Heart left ventricle (tissue), 16 donors: ENCODE measurements around the gene RESP18. TPM values are rescaled to one million over a fixed set of nuclear protein-coding genes. Genes with fewer than 3 reads are reported as not detected.
A peak's percentile ranks its signal among the peaks of the same experiment; 100 is the strongest.

Experiments used
- ATAC-seq, 4 donors: fragments of 200-7000 bp; cut with Tn5 transposase; one replicate each; pipeline ENCODE4 v1.9.1; 2020 to 2022; ENCODE audit warnings: moderate library complexity in 4 of 4, mild to moderate bottlenecking in 3 of 4, moderate number of reproducible peaks in 1 of 4
- DNase-seq, 5 donors: peaks; one replicate each; pipeline ENCODE4 v3.0.0-alpha.2; 2020
- H3K27ac ChIP-seq, 12 donors: fragments of 200-600 bp; sonication (generic) in 4 of 12; one replicate each; pipeline versions ENCODE4 v1.5.0 to v1.8.0; 2016 to 2022; ENCODE audit warnings: mild to moderate bottlenecking in 2 of 12
- H3K27me3 ChIP-seq, 9 donors: fragments of 200-600 bp; sonication (generic) in 2 of 9; one replicate each; pipeline versions ENCODE4 v1.5.1 to v1.8.0; 2016 to 2022; ENCODE audit warnings: mild to moderate bottlenecking in 3 of 9
- H3K36me3 ChIP-seq, 9 donors: fragments of 200-600 bp; sonication (generic) in 2 of 9; one replicate each; pipeline versions ENCODE4 v1.5.0 to v1.8.0; 2018 to 2022; ENCODE audit warnings: mild to moderate bottlenecking in 2 of 9
- H3K4me1 ChIP-seq, 12 donors: fragments of 200-600 bp; sonication (generic) in 4 of 12; one replicate each; pipeline versions ENCODE4 v1.5.0 to v1.8.0; 2016 to 2022; ENCODE audit warnings: mild to moderate bottlenecking in 3 of 12
- H3K4me3 ChIP-seq, 12 donors: fragments of 200-600 bp; sonication (generic) in 4 of 12; one replicate each; pipeline versions ENCODE4 v1.5.0 to v1.8.0; 2017 to 2022; ENCODE audit warnings: mild to moderate bottlenecking in 9 of 12, moderate library complexity in 4 of 12
- H3K9me3 ChIP-seq, 12 donors: fragments of 200-600 bp; sonication (generic) in 4 of 12; one replicate each; pipeline versions ENCODE4 v1.5.0 to v1.8.0; 2016 to 2022; ENCODE audit warnings: mild to moderate bottlenecking in 1 of 12
- CTCF ChIP-seq, 12 donors: fragments of 200-600 bp; sonication (generic) in 4 of 12; IDR thresholded peaks; one replicate each; pipeline versions ENCODE4 v1.5.0 to v1.8.0; 2018 to 2022; ENCODE audit warnings: antibody characterized with exemption in 12 of 12, mild to moderate bottlenecking in 5 of 12
- POLR2A ChIP-seq, 2 donors: fragments of 450-650 bp; IDR thresholded peaks; one replicate each; pipeline ENCODE4 v1.6.1; 2017; ENCODE audit warnings: antibody characterized with exemption in 2 of 2, mild to moderate bottlenecking in 2 of 2, moderate library complexity in 2 of 2
- WGBS, 4 donors: extraction: QIAGEN DNeasy Blood & Tissue Kit in 2 of 4; methylation state at CpG; one replicate each; pipeline versions ENCODE4 v1.1.5 to v1.1.7; 2013 to 2018; 5-methylcytosine and 5-hydroxymethylcytosine counted together
- intact Hi-C, 10 donors: fragments of 100-400 bp; cut with DNase I; formaldehyde crosslinking; loops; one replicate each; pipeline versions ENCODE4 v1.11.1 to v1.14.2; 2022
- polyA plus RNA-seq, 2 donors: library from polyadenylated mRNA; stranded (reverse); fragments of 200-250 nt; gene quantifications; one replicate each; pipeline ENCODE4 v1.2.3, GENCODE V29; 2013
- total RNA-seq, 9 donors: library from RNA; depleted of rRNA in 2 of 9; stranded (reverse); fragments of >200 nt in 2 of 9; fragmentation: NEBNext Ultra II Directional in 3 of 9; extraction: Animal tissue kit (Norgen Biotek cat#: 25700) in 3 of 9; gene quantifications; one replicate each; pipeline versions ENCODE4 v1.1.0 to v1.2.4, GENCODE V29; 2016 to 2023
- donor health status: ischemic (EF 13 %, LVEDD 7.1; RV severe dilation, severe dysfunction).
- donor health status: healthy with polysubstance abuse.
- donor health status: DM: no; HTN: yes; CAD: no.
- donor health status: DM: no; HTN: no; CAD: no.
- donor health status: ischemic (EF 25% LVEDD 6.9; RV normal size, moderate dysfunction).
- donor health status: ischemic (EF 25% LVEDD 5.7; RV mildly dilated, moderate dysfunction).
- donor health status: healthy.
- donor health status: DM: yes; HTN: yes; CAD: no.
- donor health status: ischemic (EF 35%, LVEDD 5.7; RV mildly dilated, moderate dysfunction).
- donor health status: nonischemic (EF 11% LVEDD 7.7; RV severe dilation, severe dysfunction).
- donor health status: DM: yes; HTN: yes; CAD: no.
- donor health status: PGD.
- donor health status: ischemic (EF 29% LVEDD 5.4; RV normal size, mild dysfunction).
- donor health status: nonischemic (EF 23%, LVEDD 6.1; RV moderate dilation, normal function).

The RESP18 gene
- total and polyA plus RNA-seq, 11 donors = not detected

- ATAC-seq (no peak), DNase-seq (peak in 1 of 5 donors; percentile 15)
- TF ChIP-seq CTCF (IDR thresholded peaks at IDR 0.05) (no peak), POLR2A (IDR thresholded peaks at IDR 0.05) (no peak)
- peaks cover 0 to 55% (median 54%) of the 10 kb centered on the region in 9 donors for H3K36me3 ChIP-seq
- H3K4me3 ChIP-seq = peak overlapping the region in 3 of 12 donors; percentile 73 to 86 (median 83)
- H3K27me3 ChIP-seq = no peaks in the 10 kb centered on the region
- peaks cover 7 to 38% (median 26%) of the 10 kb centered on the region in 12 donors for H3K4me1 ChIP-seq
- 85 to 96% (median 94%) methylated on average over 4 of the region's 4 CpGs for WGBS, 4 donors
- intact Hi-C loops = loop anchor here in 1 of 10 donors (5.0 kb wide), 1 partner anchor 63 kb away; the partner anchor contains the start of gene ABCB6
- H3K9me3 ChIP-seq = no peaks in the 10 kb centered on the region
- H3K27ac ChIP-seq = peak overlapping the region in 6 of 12 donors; percentile 97 to 100 (median 99)
Measured at GRCh38 chr2:219280651-219281050, 51.9 kb downstream of the RESP18 start.

GRCh38 chr2:219279916-219280516, 52.5 kb downstream of the RESP18 start:
- intact Hi-C loops = loop anchor here in 6 of 10 donors (1.0 to 5.0 kb wide), 8 partner anchors 14 to 487 kb away; partner anchors contain the start of genes CNPPD1 (in 5 of the 6), RETREG2 (in 3 of the 6), ABCB6 (in 1 of the 6) and GLB1L (in 1 of the 6)
- Histone ChIP-seq H3K4me1 (peaks cover 7 to 39% (median 26%) of the 10 kb centered on the region in 12 donors), H3K9me3 (no peaks in the 10 kb centered on the region), H3K36me3 (peaks cover 0 to 48% (median 47%) of the 10 kb centered on the region in 9 donors), H3K27me3 (no peaks in the 10 kb centered on the region), H3K27ac (peak overlapping the region; percentile 91 to 100 (median 99)), H3K4me3 (peak overlapping the region; percentile 60 to 97 (median 82))
- peak in 1 of 5 donors; percentile 20 for DNase-seq
- TF ChIP-seq POLR2A (IDR thresholded peaks at IDR 0.05) = no peak
- TF ChIP-seq CTCF (IDR thresholded peaks at IDR 0.05) = peak in 1 of 12 donors; percentile 5
- WGBS, 4 donors = 37 to 41% (median 39%) methylated on average over 11 to 12 of the region's 12 CpGs
- ATAC-seq = no peak

- Histone ChIP-seq H3K36me3 (peaks cover 0 to 42% (median 40%) of the 10 kb centered on the region in 9 donors), H3K4me3 (peak within 1 kb of the TSS; percentile 60 to 97 (median 82)), H3K4me1 (peaks cover 7 to 43% (median 26%) of the 10 kb centered on the region in 12 donors), H3K9me3 (no peaks in the 10 kb centered on the region), H3K27ac (peak within 1 kb of the TSS; percentile 91 to 100 (median 99)), H3K27me3 (no peaks in the 10 kb centered on the region)
- peak; percentile 95 to 97 (median 97) for ATAC-seq
- TF ChIP-seq POLR2A (IDR thresholded peaks at IDR 0.05) (peak in 1 of 2 donors; percentile 95), CTCF (IDR thresholded peaks at IDR 0.05) (peak in 6 of 12 donors; percentile 5 to 37 (median 26))
- DNase-seq = peak; percentile 99 to 100 (median 99)
- intact Hi-C loops = loop anchor here in 6 of 10 donors (1.0 to 5.0 kb wide), 7 partner anchors 15 to 488 kb away; partner anchors contain the start of genes CNPPD1 (in 5 of the 6), RETREG2 (in 3 of the 6), GLB1L (in 1 of the 6) and STK16 (in 1 of the 6)
- 0 to 1% (median 0%) methylated on average over 21 to 65 of the region's 65 CpGs for WGBS, 4 donors
Measured at GRCh38 chr2:219279151-219279915, 53.2 kb downstream of the RESP18 start, which contains the start of gene DNAJB2. DNAJB2 (plus strand) TSS chr2:219279366; CDS start chr2:219279834, 468 bp downstream.
